ENCODE results near the gene FBN1.

Gene FBN1

GRCh38 chr15:48397841-48398240 lies 247.7 kb downstream of the FBN1 start:
- no peak overlapping the region for H3K4me2 ChIP-seq (ENCODE audit: low read length)
- no peak overlapping the region for H3K4me3 ChIP-seq (ENCODE audit: low read length)
- no peaks in the 10 kb centered on the region for H3K9me3 ChIP-seq (ENCODE audit: insufficient read depth, low read length)
- no peak for TF ChIP-seq EZH2phosphoT487 (IDR thresholded peaks at IDR 0.05; ENCODE audit: low read depth)
- TF ChIP-seq, protein P1, sequence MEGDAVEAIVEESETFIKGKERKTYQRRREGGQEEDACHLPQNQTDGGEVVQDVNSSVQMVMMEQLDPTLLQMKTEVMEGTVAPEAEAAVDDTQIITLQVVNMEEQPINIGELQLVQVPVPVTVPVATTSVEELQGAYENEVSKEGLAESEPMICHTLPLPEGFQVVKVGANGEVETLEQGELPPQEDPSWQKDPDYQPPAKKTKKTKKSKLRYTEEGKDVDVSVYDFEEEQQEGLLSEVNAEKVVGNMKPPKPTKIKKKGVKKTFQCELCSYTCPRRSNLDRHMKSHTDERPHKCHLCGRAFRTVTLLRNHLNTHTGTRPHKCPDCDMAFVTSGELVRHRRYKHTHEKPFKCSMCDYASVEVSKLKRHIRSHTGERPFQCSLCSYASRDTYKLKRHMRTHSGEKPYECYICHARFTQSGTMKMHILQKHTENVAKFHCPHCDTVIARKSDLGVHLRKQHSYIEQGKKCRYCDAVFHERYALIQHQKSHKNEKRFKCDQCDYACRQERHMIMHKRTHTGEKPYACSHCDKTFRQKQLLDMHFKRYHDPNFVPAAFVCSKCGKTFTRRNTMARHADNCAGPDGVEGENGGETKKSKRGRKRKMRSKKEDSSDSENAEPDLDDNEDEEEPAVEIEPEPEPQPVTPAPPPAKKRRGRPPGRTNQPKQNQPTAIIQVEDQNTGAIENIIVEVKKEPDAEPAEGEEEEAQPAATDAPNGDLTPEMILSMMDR (IDR thresholded peaks at IDR 0.05; ENCODE audit: low read depth, low read length): no peak
- H3K4me1 ChIP-seq (ENCODE audit: low read length): peaks cover 3% of the 10 kb centered on the region; the same call in 1 of the 2 replicates
- no peak overlapping the region for H2AFZ ChIP-seq (ENCODE audit: low read depth, low read length)
- H3K36me3 ChIP-seq (replicated peaks; ENCODE audit: low read depth, low read length): no peaks in the 10 kb centered on the region
- no peaks in the 10 kb centered on the region for H4K20me1 ChIP-seq (ENCODE audit: insufficient read depth, low read length)
- H3K79me2 ChIP-seq (ENCODE audit: low read length): no peaks in the 10 kb centered on the region
- no peaks in the 10 kb centered on the region for H3K27me3 ChIP-seq (ENCODE audit: low read depth, low read length)
- H3K27ac ChIP-seq (ENCODE audit: low read length): no peak overlapping the region
- H3K9ac ChIP-seq (ENCODE audit: low read length): no peak overlapping the region

- Histone ChIP-seq H3K4me1 (ENCODE audit: low read length) (no peaks in the 10 kb centered on the region; the same call in 1 of the 2 replicates), H3K27me3 (ENCODE audit: low read depth, low read length) (no peaks in the 10 kb centered on the region), H4K20me1 (ENCODE audit: insufficient read depth, low read length) (no peaks in the 10 kb centered on the region), H3K79me2 (ENCODE audit: low read length) (no peaks in the 10 kb centered on the region), H3K36me3 (replicated peaks; ENCODE audit: low read depth, low read length) (no peaks in the 10 kb centered on the region), H3K9ac (ENCODE audit: low read length) (no peak overlapping the region), H3K27ac (ENCODE audit: low read length) (no peak overlapping the region), H3K4me3 (ENCODE audit: low read length) (no peak overlapping the region), H3K9me3 (ENCODE audit: insufficient read depth, low read length) (no peaks in the 10 kb centered on the region), H3K4me2 (ENCODE audit: low read length) (no peak overlapping the region), H2AFZ (ENCODE audit: low read depth, low read length) (no peak overlapping the region)
- no peak for TF ChIP-seq EZH2phosphoT487 (IDR thresholded peaks at IDR 0.05; ENCODE audit: low read depth)
- TF ChIP-seq, protein P1 (IDR thresholded peaks at IDR 0.05; ENCODE audit: low read depth, low read length): no peak
Measured at GRCh38 chr15:48396020-48396419, 249.5 kb downstream of the FBN1 start.

- Histone ChIP-seq H3K9me3 (ENCODE audit: insufficient read depth, low read length) (no peaks in the 10 kb centered on the region), H4K20me1 (ENCODE audit: insufficient read depth, low read length) (no peaks in the 10 kb centered on the region), H3K27me3 (ENCODE audit: low read depth, low read length) (no peaks in the 10 kb centered on the region), H3K79me2 (ENCODE audit: low read length) (no peaks in the 10 kb centered on the region), H3K36me3 (replicated peaks; ENCODE audit: low read depth, low read length) (no peaks in the 10 kb centered on the region), H3K4me1 (ENCODE audit: low read length) (no peaks in the 10 kb centered on the region; the same call in 1 of the 2 replicates), H2AFZ (ENCODE audit: low read depth, low read length) (no peak overlapping the region), H3K4me2 (ENCODE audit: low read length) (no peak overlapping the region), H3K9ac (ENCODE audit: low read length) (no peak overlapping the region), H3K27ac (ENCODE audit: low read length) (no peak overlapping the region), H3K4me3 (ENCODE audit: low read length) (no peak overlapping the region)
- TF ChIP-seq, protein P1 (IDR thresholded peaks at IDR 0.05; ENCODE audit: low read depth, low read length): no peak
- TF ChIP-seq EZH2phosphoT487 (IDR thresholded peaks at IDR 0.05; ENCODE audit: low read depth): no peak
Measured at GRCh38 chr15:48395521-48396011, 249.9 kb downstream of the FBN1 start.

DNA sequence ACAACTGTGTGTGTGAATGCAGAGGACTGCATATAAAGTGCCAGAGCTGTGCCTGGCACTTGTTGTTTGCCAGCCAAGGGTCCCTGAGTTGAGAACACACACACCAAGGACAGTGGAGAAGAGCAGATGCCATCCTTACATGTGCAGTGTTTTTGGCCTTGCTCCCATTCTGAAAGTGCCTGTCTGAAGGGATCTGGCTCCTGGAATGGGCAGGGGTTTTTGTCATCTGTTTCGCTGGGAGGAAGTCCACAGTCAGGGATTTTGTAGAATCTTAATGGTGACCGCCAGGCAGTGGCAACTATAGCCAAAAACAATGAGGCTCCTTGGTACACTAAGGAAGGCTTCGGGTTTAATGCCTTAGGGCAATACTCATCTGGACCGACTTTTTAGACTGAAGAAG lies 250.5 kb downstream of the FBN1 start:
- Histone ChIP-seq H3K27ac (ENCODE audit: low read length) (no peak overlapping the region), H3K4me2 (ENCODE audit: low read length) (no peak overlapping the region), H4K20me1 (ENCODE audit: insufficient read depth, low read length) (no peaks in the 10 kb centered on the region), H3K9ac (ENCODE audit: low read length) (no peak overlapping the region), H3K4me1 (ENCODE audit: low read length) (no peaks in the 10 kb centered on the region; the same call in 1 of the 2 replicates), H3K36me3 (replicated peaks; ENCODE audit: low read depth, low read length) (no peaks in the 10 kb centered on the region), H2AFZ (ENCODE audit: low read depth, low read length) (no peak overlapping the region), H3K79me2 (ENCODE audit: low read length) (no peaks in the 10 kb centered on the region), H3K9me3 (ENCODE audit: insufficient read depth, low read length) (no peaks in the 10 kb centered on the region), H3K27me3 (ENCODE audit: low read depth, low read length) (no peaks in the 10 kb centered on the region), H3K4me3 (ENCODE audit: low read length) (no peak overlapping the region)
- TF ChIP-seq EZH2phosphoT487 (IDR thresholded peaks at IDR 0.05; ENCODE audit: low read depth): no peak
- TF ChIP-seq, protein P1 (IDR thresholded peaks at IDR 0.05; ENCODE audit: low read depth, low read length): no peak
